AG09319 (cell line): ENCODE measurements around the gene PGA5.

Experiments used
- DNase-seq: peaks from one replicate; pipeline ENCODE4 v3.0.0-alpha.2; 2010; ENCODE audit warnings: low read depth; ENCODE audit errors: extremely low read depth
- TF ChIP-seq, protein P1 (sequence below): IDR thresholded peaks from 2 replicates; pipeline ENCODE4 v1.5.1; 2011; ENCODE audit warnings: low read depth, mild to moderate bottlenecking, inconsistent platforms, low read length, moderate library complexity

The PGA5 gene

GRCh38 chr11:61280883-61281580 is 40.1 kb downstream of the PGA5 start:
- DNase-seq, result no peak
- TF ChIP-seq, protein P1, sequence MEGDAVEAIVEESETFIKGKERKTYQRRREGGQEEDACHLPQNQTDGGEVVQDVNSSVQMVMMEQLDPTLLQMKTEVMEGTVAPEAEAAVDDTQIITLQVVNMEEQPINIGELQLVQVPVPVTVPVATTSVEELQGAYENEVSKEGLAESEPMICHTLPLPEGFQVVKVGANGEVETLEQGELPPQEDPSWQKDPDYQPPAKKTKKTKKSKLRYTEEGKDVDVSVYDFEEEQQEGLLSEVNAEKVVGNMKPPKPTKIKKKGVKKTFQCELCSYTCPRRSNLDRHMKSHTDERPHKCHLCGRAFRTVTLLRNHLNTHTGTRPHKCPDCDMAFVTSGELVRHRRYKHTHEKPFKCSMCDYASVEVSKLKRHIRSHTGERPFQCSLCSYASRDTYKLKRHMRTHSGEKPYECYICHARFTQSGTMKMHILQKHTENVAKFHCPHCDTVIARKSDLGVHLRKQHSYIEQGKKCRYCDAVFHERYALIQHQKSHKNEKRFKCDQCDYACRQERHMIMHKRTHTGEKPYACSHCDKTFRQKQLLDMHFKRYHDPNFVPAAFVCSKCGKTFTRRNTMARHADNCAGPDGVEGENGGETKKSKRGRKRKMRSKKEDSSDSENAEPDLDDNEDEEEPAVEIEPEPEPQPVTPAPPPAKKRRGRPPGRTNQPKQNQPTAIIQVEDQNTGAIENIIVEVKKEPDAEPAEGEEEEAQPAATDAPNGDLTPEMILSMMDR, result no peak

GRCh38 chr11:61281581-61282250 is 40.7 kb downstream of the PGA5 start:
- TF ChIP-seq, protein P1, result no peak
- no peak for DNase-seq

GRCh38 chr11:61283613-61284012 is 42.6 kb downstream of the PGA5 start:
- no peak for DNase-seq
- TF ChIP-seq, protein P1, result no peak

- no peak for DNase-seq
- TF ChIP-seq, protein P1, result no peak
These were observed 46.5 kb downstream of the PGA5 start for GRCh38 chr11:61287338-61287977.

DNA sequence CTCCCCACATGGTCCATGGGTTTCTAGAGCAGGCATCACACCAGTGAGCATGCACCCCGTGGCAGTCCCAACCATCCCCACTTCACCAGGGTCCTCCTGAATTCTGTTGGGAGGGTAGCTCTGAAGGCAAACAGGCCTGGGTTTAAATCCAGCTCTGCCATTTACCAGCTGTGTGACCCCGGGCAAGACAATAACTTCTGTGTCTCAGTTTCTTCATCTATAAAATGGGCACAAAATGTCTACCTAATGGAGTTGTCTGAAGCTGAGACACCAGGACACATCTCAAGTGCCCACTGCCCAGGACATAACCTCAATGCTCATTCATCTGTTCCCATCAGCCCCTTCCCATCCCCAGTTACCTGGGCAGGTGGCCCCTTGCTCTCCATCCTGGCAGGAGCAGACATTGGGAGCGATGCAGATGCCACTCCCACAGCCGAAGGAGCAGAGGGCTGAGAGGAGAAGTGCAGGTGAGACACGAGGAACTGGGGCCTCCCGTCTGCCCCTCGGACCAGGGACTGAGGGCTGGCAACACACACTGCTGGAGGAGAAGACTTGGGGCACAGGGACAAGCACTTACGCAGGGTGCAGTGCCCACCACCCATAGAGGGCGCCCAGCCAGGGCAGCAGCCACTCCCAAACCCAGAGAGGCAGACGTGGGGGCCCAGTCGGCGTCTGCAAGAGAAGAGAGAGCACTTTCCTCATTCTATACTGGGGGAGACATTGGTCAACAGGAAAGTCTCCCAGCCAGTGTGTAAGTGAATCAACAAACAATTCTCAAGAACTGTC is 50.1 kb downstream of the PGA5 start:
- TF ChIP-seq, protein P1, result no peak
- DNase-seq, result no peak

GRCh38 chr11:61292356-61292755 is 51.4 kb downstream of the PGA5 start:
- TF ChIP-seq, protein P1, result no peak
- no peak for DNase-seq
